HUDEP-2 (cell line): Measurements from ENCODE around the gene ACSF2.

Experiments
- DNase-seq, 76 experiments: peaks; one replicate each; lab custom pipeline; 2025; ENCODE audit not compliant: unreplicated experiment in 76 of 76; lab: John Stamatoyannopoulos, UW

Gene ACSF2

GRCh38 chr17:50518384-50519023 is 92.5 kb downstream of the ACSF2 start:
- DNase-seq = no peak

DNA sequence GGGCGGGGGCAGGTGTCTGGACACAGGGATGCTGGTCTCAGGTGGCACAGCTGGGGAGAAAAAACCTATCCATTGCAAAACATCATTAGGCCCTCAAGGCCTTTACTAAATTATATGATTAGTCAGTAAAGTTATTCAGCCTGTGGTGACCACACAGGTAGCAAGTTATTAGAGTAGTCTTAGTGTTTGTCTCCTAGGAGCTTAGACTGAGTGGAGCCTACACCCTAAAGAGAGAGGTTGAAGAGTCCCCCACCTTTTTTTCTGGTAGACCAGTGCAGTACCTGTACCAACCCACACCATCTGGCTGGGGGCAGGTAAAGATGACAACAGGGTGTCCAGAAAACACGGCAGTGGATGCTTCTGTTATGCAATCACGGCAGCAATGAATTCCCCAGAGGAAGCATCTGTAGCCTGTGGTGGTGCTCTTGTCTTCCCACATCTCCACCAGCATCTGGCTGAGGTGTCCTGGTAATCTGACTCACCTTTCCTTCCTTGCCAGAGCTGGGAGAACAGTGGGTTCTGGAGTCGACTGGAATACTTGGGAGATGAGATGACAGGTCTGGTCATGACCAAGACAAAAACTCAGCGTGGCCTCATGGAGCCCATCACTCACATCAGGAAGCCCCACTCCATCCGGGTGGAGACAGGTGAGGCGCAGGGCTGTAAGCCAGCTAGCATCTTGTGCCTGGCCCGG is 93.3 kb downstream of the ACSF2 start:
- no peak for DNase-seq

- no peak for DNase-seq
Measured at GRCh38 chr17:50520483-50520882, 94.5 kb downstream of the ACSF2 start.

DNA sequence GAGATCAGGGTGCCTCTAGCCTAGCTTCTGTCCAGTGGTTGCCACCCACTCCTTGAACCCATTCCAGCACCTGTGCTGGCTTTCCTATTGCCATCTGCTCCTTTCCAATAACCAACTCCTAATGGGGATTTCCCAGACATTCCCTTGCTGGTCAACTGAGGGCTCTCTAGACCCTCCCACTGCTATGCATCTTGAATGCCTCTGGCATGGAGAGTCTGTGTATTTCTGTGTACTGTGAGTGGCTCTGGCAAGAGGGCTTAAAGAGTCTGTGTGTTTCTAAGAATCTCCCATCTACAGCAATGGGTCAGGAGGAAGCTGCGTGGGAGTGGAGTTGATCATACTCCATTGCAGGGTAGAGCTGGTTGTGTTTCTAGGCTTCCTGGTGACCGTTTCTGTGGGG is 95.5 kb downstream of the ACSF2 start:
- no peak for DNase-seq

- no peak for DNase-seq
Measured at GRCh38 chr17:50522766-50523165, 96.7 kb downstream of the ACSF2 start.

GRCh38 chr17:50523208-50523607 is 97.2 kb downstream of the ACSF2 start:
- DNase-seq = no peak
